Retinal pigment epithelial cell (primary cell): ENCODE measurements around the gene PLEKHA3.

Experiments
- DNase-seq: peaks from one replicate; pipeline ENCODE4 v3.0.0-alpha.2; 2010; ENCODE audit warnings: low read depth
- H3K4me3 ChIP-seq: 2 replicates; pipeline ENCODE4 v1.5.1; 2011; ENCODE audit warnings: mild to moderate bottlenecking, low read length, control low read depth, moderate library complexity
- CTCF ChIP-seq: conservative IDR thresholded peaks from 2 replicates; pipeline ENCODE4 v1.5.1; 2011; ENCODE audit warnings: low read depth, low read length, control low read depth, inconsistent platforms

PLEKHA3 gene

GRCh38 chr2:178473373-178473772, 6.9 kb upstream of the PLEKHA3 start:
- H3K4me3 ChIP-seq, result no peak overlapping the region
- no peak for DNase-seq
- no peak for TF ChIP-seq CTCF

- no peak overlapping the region for H3K4me3 ChIP-seq
- no peak for TF ChIP-seq CTCF
- no peak for DNase-seq
Measured at GRCh38 chr2:178473931-178474330, 6.3 kb upstream of the PLEKHA3 start.

GRCh38 chr2:178474560-178474959, 5.7 kb upstream of the PLEKHA3 start:
- no peak for TF ChIP-seq CTCF
- DNase-seq, result no peak
- H3K4me3 ChIP-seq, result no peak overlapping the region

- no peak for TF ChIP-seq CTCF
- no peak overlapping the region for H3K4me3 ChIP-seq
- no peak for DNase-seq
Measured at GRCh38 chr2:178476477-178476876, 3.8 kb upstream of the PLEKHA3 start.

- TF ChIP-seq CTCF, result no peak
- H3K4me3 ChIP-seq, result peak overlapping the region; percentile 82
- DNase-seq, result no peak
Measured at GRCh38 chr2:178477443-178478129, 2.7 kb upstream of the PLEKHA3 start.

- peak overlapping the region; percentile 82 for H3K4me3 ChIP-seq
- DNase-seq, result no peak
- TF ChIP-seq CTCF, result no peak
Measured at GRCh38 chr2:178478130-178478438, 2.2 kb upstream of the PLEKHA3 start.

- peak; percentile 69 for TF ChIP-seq CTCF
- peak; percentile 43 for DNase-seq
- H3K4me3 ChIP-seq, result peak within 1 kb of the TSS; percentile 82
Measured at GRCh38 chr2:178478439-178479274, 1.6 kb upstream of the PLEKHA3 start, which contains the start of gene FKBP7. Gene FKBP7 (minus strand): TSS chr2:178478600. CDS start chr2:178478499, 101 bp downstream.
